K562 (cell line): Measurements from ENCODE around the gene FAM114A1. TPM values are rescaled to one million over a fixed set of nuclear protein-coding genes. Genes with fewer than 3 reads are reported as not detected.
A peak's percentile ranks its signal among the peaks of the same experiment; 100 is the strongest.

Source experiments
- C11orf30 ChIP-seq: fragments of 450-650 bp; IDR thresholded peaks from 2 replicates; pipeline ENCODE4 v1.6.1; 2016; ENCODE audit warnings: low read depth, mild to moderate bottlenecking
- CEBPG ChIP-seq, 3 experiments: fragments of 200-800 bp in 1 of 3; sonication (Bioruptor generic) in 1 of 3; sonication (generic) in 1 of 3; formaldehyde crosslinking in 1 of 3; IDR thresholded peaks in 2 of 3; conservative IDR thresholded peaks in 1 of 3; 2 replicates each; pipeline versions ENCODE4 v1.6.1 to v1.8.0; 2016 to 2022; ENCODE audit warnings: missing compliant biosample characterization in 2 of 3, missing genetic modification characterization in 2 of 3, mild to moderate bottlenecking in 1 of 3, missing genetic modification reagents in 1 of 3
- LARP7 ChIP-seq: fragments of 450-650 bp; IDR thresholded peaks from 2 replicates; pipeline ENCODE4 v1.6.1; 2016
- RERE ChIP-seq: sonication (generic); formaldehyde crosslinking; IDR thresholded peaks from 2 replicates; pipeline ENCODE4 v1.8.0; 2023; ENCODE audit warnings: missing genetic modification reagents, mild to moderate bottlenecking, borderline replicate concordance
- TRIM24 ChIP-seq, 2 experiments: fragments of 450-650 bp; IDR thresholded peaks; 2 replicates each; pipeline ENCODE4 v1.6.1; 2016
- TRIM28 ChIP-seq: fragments of 450-650 bp; IDR thresholded peaks from 2 replicates; pipeline ENCODE4 v1.6.1; 2017
- polyA plus RNA-seq, 8 experiments: library from polyadenylated mRNA; depleted of rRNA in 4 of 8; stranded (reverse) in 5 of 8; unstranded in 3 of 8; fragments of >200 nt; fragmentation: Nextera tagmentation in 2 of 8; fragmentation: Illumina TruSeq in 1 of 8; extraction: Ambion mirVana in 2 of 8; extraction: Trizol in 1 of 8; gene quantifications; 2 replicates each; pipeline versions ENCODE4 v1.2.1 to v1.2.3, GENCODE V29; 2011 to 2014; ENCODE audit warnings: inconsistent platforms in 1 of 8, missing spikeins in 1 of 8
- total RNA-seq, 7 experiments: library from RNA; depleted of rRNA in 6 of 7; stranded (reverse); fragments of >200 nt in 6 of 7; fragmentation: Illumina TruSeq in 2 of 7; extraction: Trizol in 2 of 7; gene quantifications; 2 replicates each; pipeline versions ENCODE4 v1.2.1 to v1.2.3, GENCODE V29; 2011 to 2021; ENCODE audit warnings: low replicate concordance in 1 of 7

The FAM114A1 gene
- total and polyA plus RNA-seq, 9 of the 15 experiments (the other 6 are each of a cell fraction or from before 2014, with no cell fraction given), result 1.8 to 12.0 (median 4.3) TPM

- TF ChIP-seq RERE (no peak), C11orf30 (0 out of 2 replicates have a peak, but pooled peaks have one; percentile 35), TRIM24 (IDR thresholded peaks at IDR 0.05) (peak in 1 of 2 experiments; percentile 21; a peak in 1 of 4 replicates), LARP7 (no peak), TRIM28 (peak; percentile 59; the same call in 1 of the 2 replicates), CEBPG (CRISPR knock-in tag; IDR thresholded peaks at IDR 0.05) (0 out of 2 replicates have a peak, but pooled peaks have one; percentile 9), CEBPG (tag; conservative IDR thresholded peaks at IDR 0.05 in 1 of 2, IDR thresholded peaks at IDR 0.05 in 1 of 2) (peak in 1 of 2 experiments; percentile 44; a peak in 1 of 4 replicates)
These were observed 97.6 kb downstream of the FAM114A1 start (continued) for GRCh38 chr4:38964942-38965775.
